NCI-H2029 (cell line): ENCODE measurements around the gene ADGRA3.
"Not testable (repeated sequence)": the region's sequence is repeated elsewhere in the genome, so short reads cannot be mapped to it uniquely, and the experiment has no call there.

Experiments used
- DNase-seq: peaks from one replicate; lab custom pipeline; 2025; lab: John Stamatoyannopoulos, UW

ADGRA3 gene

GRCh38 chr4:22435652-22436051 lies 80.2 kb downstream of the ADGRA3 start:
- no peak for DNase-seq

DNA sequence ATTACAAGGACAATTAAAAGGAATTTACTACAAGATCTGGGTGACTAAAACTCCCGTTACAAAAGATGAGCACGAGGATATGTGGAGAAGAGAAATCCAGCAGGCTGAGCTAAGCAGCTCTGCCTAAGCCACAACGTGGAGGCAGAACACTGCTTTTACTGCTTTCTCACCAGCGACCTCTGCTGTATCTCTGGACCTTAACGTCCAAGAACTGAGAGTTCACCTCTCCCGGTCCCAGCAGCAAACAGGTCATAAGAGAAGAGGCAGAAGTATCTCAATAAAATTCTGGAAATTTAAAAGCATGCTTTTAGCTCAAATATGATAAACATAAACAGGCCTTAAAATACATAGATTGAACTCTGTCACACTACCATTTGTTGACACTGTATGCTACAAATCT lies 81.0 kb downstream of the ADGRA3 start:
- no peak for DNase-seq

DNA sequence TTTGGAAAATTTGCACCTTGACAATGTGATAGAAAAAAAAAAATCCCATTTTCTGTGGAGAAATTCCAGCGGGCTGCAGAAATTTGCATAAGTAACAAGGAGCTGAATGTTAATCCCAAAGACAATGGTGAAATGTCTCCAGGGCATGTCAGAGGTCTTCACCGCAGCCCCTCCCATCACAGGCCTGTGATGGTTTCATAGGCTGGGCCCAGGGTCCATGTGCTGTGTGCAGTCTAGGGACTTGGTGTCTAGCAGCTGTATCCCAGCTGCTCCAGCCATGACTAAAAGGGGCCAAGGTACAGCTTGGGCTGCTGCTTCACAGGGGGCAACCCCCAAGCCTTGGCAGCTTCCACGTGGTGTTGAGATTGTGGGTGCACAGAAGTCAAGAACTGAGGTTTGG lies 85.2 kb downstream of the ADGRA3 start:
- DNase-seq, result no peak

GRCh38 chr4:22428441-22428840 lies 87.4 kb downstream of the ADGRA3 start:
- DNase-seq, result no peak

GRCh38 chr4:22427675-22428074 lies 88.2 kb downstream of the ADGRA3 start:
- peak; percentile 42 for DNase-seq

DNA sequence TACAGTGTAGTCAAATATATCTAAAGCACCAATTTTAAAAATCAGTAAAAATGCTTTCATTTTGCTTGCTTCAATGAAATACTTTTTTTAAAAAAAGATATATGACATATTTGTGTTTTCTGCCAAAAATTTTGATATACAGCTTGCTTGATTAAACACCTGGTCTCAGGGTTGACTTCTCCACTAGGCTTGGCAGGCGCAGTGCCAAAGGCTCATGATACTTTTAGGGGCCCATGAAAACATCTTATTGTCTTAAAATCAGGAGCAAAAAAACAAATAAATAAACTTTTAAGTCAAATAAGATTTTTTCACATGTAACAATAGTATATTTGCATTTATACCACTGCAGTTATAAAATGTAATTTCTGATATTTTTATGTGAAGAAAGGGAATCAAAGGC lies 95.6 kb downstream of the ADGRA3 start:
- no peak for DNase-seq

- DNase-seq, result no peak
Measured at GRCh38 chr4:22417408-22417807, 98.5 kb downstream of the ADGRA3 start.

DNA sequence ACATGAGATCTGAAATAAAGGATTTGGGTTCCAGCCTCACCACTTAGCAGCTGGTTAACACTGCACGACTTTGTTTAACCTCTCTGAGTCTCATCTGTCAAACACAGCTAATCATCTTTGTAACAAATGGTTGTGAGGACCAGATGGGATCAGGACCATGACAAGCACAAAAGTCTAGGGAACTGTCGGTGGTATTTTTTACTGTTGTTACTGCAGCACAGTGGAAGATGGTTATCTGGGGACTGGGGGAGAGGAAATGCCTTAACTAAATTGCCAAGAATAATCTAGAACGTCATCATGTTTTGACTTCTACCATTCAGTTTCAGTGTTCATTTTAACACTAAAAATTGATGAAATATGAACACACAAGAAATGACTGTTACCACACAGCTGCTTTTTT lies 99.5 kb downstream of the ADGRA3 start:
- no peak for DNase-seq

GRCh38 chr4:22414833-22415232 lies 101.0 kb downstream of the ADGRA3 start:
- no peak for DNase-seq

- DNase-seq, result no peak
Measured at GRCh38 chr4:22413471-22413870, 102.4 kb downstream of the ADGRA3 start.

DNA sequence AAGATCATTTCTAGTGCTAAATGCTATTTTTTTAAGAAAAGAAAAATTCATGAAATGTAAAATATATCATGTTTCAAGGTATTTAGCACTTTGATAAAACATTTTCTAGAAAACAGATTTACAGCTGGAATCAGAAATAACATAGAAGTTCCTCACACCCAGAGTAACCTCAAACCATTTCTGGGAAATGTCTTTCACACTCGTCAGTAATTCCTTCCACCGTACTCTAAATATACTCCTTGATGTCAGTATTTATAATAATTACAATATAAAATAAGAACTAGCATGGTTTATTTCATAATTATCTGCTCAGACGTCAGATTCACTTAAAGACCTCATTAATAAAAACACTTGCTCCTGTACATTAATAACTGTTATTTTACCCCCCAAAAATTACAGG lies 103.9 kb downstream of the ADGRA3 start:
- DNase-seq, result no peak

DNA sequence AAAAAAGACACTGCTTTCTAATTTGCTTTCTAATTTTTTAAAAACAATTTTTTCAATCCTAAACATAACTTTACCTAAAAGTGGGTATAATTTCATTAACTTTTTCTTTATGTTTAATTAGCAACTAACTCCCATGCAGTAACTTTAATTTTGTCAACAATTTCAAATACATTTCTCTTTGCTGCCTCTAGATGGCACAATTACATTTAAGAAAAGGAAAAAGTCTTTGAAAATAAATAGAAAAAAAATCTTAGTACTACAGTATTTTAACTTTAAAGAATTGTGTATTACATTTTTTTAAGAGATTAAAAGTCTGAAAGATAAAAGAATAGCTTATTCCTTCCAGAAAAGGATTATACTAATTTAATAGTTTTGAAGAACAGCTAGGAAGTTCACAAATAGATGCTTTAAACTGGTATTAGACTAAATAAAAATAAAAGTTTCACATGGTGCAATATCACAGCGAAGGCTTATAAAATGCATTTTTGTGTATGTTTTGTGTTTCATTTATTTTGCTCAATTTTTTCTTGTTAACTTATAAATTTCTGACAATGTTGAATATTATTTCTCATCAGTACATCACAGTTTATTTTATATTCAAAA lies 105.1 kb downstream of the ADGRA3 start:
- no peak for DNase-seq

DNA sequence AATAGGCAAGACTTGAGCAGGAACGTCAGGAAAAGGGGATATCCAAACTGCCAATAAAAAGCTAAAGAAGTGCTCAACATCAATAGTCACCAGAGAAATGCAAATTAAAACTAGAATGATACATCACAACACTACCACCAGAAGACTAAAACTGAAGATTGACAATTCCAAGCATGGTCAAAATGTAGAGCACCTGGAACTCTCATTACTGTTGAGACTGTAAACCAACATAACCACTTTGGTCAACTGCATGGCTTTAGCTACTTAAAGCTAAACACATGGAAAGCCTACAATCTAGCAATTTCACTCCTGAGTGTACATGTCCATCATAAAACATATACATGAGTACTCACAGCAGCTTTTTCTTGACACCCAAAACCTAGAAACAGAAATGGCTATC lies 107.4 kb downstream of the ADGRA3 start:
- DNase-seq, result no peak

DNA sequence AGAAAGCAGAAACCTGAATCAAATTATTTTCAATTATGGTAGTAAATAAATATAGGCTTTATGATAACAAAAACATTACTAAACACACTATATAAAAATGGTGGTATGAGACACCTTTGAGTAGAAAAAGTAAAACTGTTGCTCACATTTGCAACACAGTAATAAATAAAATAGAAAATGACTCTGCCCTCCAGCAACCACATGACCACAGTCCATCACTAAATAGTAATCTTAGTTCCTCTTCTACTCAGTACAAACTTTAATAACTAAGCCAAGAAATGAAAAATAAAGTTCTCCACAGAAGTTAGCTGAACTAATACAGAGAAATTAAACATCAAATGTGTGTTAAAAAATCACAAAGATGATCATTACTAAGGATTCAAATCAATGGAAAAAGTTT lies 108.5 kb downstream of the ADGRA3 start:
- DNase-seq, result no peak

GRCh38 chr4:22398671-22399070 lies 117.2 kb downstream of the ADGRA3 start:
- no peak for DNase-seq

DNA sequence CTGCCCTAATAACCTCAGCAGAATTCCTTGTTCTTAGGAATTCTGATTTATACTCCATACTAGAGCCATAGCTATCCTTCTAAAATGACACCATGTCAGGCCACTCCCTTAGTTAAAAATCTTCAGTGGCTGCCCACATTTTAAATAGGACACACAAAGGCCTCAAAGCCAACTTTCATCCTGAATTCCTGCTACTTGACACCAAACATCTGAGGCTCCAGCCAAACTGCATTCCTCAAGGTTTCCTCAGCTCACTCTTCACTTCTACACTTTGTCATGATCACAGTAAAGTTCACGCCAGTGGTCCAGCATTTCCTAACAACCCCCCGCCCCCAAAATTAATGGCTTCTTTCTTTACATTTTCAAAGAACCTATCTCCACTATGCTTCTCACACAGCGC lies 124.3 kb downstream of the ADGRA3 start:
- no peak for DNase-seq

DNA sequence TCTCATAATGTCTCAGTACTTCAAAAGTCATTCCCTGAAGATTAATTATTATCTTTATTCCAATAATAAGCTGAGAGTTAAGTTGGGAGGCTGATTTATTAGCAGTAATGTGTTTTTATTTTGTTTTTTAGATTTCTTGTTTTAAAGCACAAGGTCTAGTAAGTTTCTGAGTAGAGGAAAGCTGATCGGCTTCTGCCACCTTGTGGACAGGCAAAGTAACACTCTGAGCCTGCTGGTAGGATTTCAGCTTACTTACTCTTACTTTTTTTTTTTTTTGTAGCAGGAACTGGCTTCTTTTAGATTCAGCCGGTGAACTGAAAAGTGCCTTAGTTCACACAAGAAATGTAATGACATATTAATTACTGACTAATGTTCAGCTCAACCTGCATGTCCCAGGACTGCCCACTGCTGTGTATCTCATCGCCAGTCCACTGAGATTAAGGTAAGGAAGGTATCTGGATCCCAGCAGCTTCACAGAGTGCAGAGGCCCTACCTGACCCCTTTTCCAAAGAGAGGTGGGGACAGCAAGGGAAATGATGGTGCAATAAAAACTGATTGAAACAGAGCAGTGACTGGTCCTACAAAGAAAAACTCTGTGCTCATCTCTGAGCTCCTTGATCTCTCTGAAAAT lies 126.5 kb downstream of the ADGRA3 start:
- peak; percentile 2 for DNase-seq

- DNase-seq, result no peak
Measured at GRCh38 chr4:22385611-22386011, 130.3 kb downstream of the ADGRA3 start.

GRCh38 chr4:22384154-22384553 lies 131.7 kb downstream of the ADGRA3 start:
- no peak for DNase-seq

- not testable (repeated sequence) for DNase-seq
Measured at GRCh38 chr4:22382216-22382615, 133.7 kb downstream of the ADGRA3 start.

DNA sequence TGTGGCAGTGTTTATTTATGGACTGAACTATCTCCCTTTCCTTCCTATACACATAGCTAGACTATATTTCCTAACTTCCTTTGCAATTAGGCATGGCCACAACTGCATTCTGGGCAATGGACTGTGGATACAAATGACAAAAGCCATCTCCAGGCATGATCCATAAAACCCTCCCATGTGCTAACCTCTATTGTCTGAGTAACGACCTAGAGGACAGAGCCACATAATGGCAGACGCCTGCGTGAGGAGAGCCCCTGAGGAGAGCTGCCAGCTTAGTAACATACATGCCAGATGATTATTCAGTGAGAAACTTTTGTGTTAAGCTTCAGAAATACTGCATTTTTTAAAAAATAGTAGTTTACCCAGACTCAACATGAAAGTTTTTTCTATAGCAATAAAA lies 142.9 kb downstream of the ADGRA3 start:
- no peak for DNase-seq

DNA sequence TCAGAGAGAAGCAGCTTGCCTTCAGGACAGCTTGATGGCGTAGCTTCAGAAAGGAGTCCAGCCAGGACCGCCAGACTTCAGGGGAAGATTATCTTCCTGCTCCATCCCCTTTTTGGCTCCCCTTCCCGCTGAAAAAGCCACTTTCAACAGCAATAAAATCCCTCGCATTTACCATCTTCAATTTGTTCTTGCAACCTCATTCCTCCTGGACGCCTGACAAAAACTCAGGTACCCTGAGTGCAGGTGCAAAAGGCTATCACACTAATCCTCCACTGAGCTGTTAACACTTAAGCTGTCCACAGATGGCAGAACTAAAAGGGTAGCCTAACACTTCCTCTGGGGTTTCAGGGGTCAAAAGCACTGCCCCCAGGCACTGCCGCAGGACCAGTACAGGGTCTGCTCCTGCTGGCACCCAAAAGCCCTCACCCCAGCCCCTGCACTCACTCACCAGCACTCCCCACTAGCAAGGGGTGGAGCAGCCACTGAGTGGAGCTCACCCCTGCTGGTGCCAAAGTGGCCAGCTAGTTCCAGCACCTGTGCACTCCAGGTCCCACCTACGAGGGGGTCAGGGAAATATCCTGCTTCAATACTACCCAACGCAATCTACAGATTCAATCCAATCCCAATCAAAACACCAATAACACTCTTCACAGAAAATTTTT lies 145.8 kb downstream of the ADGRA3 start:
- no peak for DNase-seq

- DNase-seq, result no peak
Measured at GRCh38 chr4:22363787-22364186, 152.1 kb downstream of the ADGRA3 start.

DNA sequence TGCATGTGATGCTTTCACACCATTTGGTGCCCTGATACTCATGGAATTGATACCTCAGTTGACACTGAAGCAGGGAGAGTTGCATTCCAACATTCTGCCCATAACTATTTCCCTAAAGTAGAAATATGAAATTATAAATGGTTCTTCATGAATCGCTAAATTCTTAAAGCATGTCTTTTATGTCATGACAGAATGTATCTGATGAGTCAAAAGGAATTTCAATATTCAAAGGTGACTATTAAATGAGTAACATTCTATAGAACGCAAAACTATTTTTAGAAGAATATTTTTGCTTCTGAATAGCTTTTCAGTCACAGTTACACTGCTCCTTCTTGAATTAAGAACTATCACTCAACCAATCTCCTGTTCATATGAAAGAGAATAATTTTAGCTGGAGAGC lies 152.8 kb downstream of the ADGRA3 start:
- no peak for DNase-seq
